ENCODE data around the gene CEP85L.

Gene CEP85L

GRCh38 chr6:118651282-118652050 lies at the start of gene CEP85L:
Gene CEP85L (minus strand): TSS chr6:118651591. CDS start chr6:118651269, 322 bp downstream.
- Histone ChIP-seq H3K27me3 (ENCODE audit: control insufficient read depth in 5 of 5, insufficient read depth in 4 of 5, low read length in 5 of 5) (no peaks in the 10 kb centered on the region), H3K4me1 (ENCODE audit: control insufficient read depth in 5 of 5, insufficient read depth in 5 of 5, low read length in 5 of 5) (peaks cover 0 to 24% (median 21%) of the 10 kb centered on the region in 5 donors), H3K27ac (ENCODE audit: low read depth, low read length) (peak within 1 kb of the TSS; percentile 90)

GRCh38 chr6:118700531-118700930 lies 49.1 kb upstream of the CEP85L start:
- Histone ChIP-seq H3K4me3 (ENCODE audit: low read depth in 1 of 5, low read length in 5 of 5) (no peak overlapping the region), H3K27ac (ENCODE audit: low read depth, low read length) (no peak overlapping the region)

More at GRCh38 chr6:118651282-118652050, at the start of gene CEP85L:
- no peaks in the 10 kb centered on the region for H3K9me3 ChIP-seq (ENCODE audit: control insufficient read depth in 5 of 5, low read length in 5 of 5)
- peak within 1 kb of the TSS; percentile 80 to 90 (median 84) for H3K4me3 ChIP-seq (ENCODE audit: low read depth in 1 of 5, low read length in 5 of 5)
- no peaks in the 10 kb centered on the region for H3K36me3 ChIP-seq (ENCODE audit: control insufficient read depth in 5 of 5, insufficient read depth in 5 of 5, low read length in 5 of 5)
- H3K9ac ChIP-seq (ENCODE audit: low read length in 5 of 5): peak within 1 kb of the TSS; percentile 20 to 92 (median 83)

GRCh38 chr6:118697554-118697953 lies 46.2 kb upstream of the CEP85L start:
- peaks cover 0 to 6% (median 0%) of the 10 kb centered on the region in 5 donors for H3K9me3 ChIP-seq (ENCODE audit: control insufficient read depth in 5 of 5, low read length in 5 of 5)
- H3K27me3 ChIP-seq (ENCODE audit: control insufficient read depth in 5 of 5, insufficient read depth in 4 of 5, low read length in 5 of 5): no peaks in the 10 kb centered on the region
- H3K27ac ChIP-seq (ENCODE audit: low read depth, low read length): no peak overlapping the region
- H3K4me3 ChIP-seq (ENCODE audit: low read depth in 1 of 5, low read length in 5 of 5): no peak overlapping the region
- no peaks in the 10 kb centered on the region for H3K36me3 ChIP-seq (ENCODE audit: control insufficient read depth in 5 of 5, insufficient read depth in 5 of 5, low read length in 5 of 5)
- H3K9ac ChIP-seq (ENCODE audit: low read length in 5 of 5): no peak overlapping the region
- no peaks in the 10 kb centered on the region for H3K4me1 ChIP-seq (ENCODE audit: control insufficient read depth in 5 of 5, insufficient read depth in 5 of 5, low read length in 5 of 5)

More at GRCh38 chr6:118700531-118700930, 49.1 kb upstream of the CEP85L start:
- peaks cover 0 to 6% (median 0%) of the 10 kb centered on the region in 5 donors for H3K9me3 ChIP-seq (ENCODE audit: control insufficient read depth in 5 of 5, low read length in 5 of 5)
- H3K36me3 ChIP-seq (ENCODE audit: control insufficient read depth in 5 of 5, insufficient read depth in 5 of 5, low read length in 5 of 5): no peaks in the 10 kb centered on the region
- H3K9ac ChIP-seq (ENCODE audit: low read length in 5 of 5): no peak overlapping the region
- H3K4me1 ChIP-seq (ENCODE audit: control insufficient read depth in 5 of 5, insufficient read depth in 5 of 5, low read length in 5 of 5): peaks cover 0 to 2% (median 0%) of the 10 kb centered on the region in 5 donors
- H3K27me3 ChIP-seq (ENCODE audit: control insufficient read depth in 5 of 5, insufficient read depth in 4 of 5, low read length in 5 of 5): no peaks in the 10 kb centered on the region

GRCh38 chr6:118696271-118696670 lies 44.9 kb upstream of the CEP85L start:
- Histone ChIP-seq H3K4me3 (ENCODE audit: low read depth in 1 of 5, low read length in 5 of 5) (no peak overlapping the region), H3K36me3 (ENCODE audit: control insufficient read depth in 5 of 5, insufficient read depth in 5 of 5, low read length in 5 of 5) (no peaks in the 10 kb centered on the region), H3K27ac (ENCODE audit: low read depth, low read length) (no peak overlapping the region), H3K4me1 (ENCODE audit: control insufficient read depth in 5 of 5, insufficient read depth in 5 of 5, low read length in 5 of 5) (no peaks in the 10 kb centered on the region), H3K9me3 (ENCODE audit: control insufficient read depth in 5 of 5, low read length in 5 of 5) (peaks cover 0 to 4% (median 0%) of the 10 kb centered on the region in 5 donors), H3K9ac (ENCODE audit: low read length in 5 of 5) (no peak overlapping the region), H3K27me3 (ENCODE audit: control insufficient read depth in 5 of 5, insufficient read depth in 4 of 5, low read length in 5 of 5) (no peaks in the 10 kb centered on the region)

- peaks cover 0 to 3% (median 0%) of the 10 kb centered on the region in 5 donors for H3K9me3 ChIP-seq (ENCODE audit: control insufficient read depth in 5 of 5, low read length in 5 of 5)
- H3K27me3 ChIP-seq (ENCODE audit: control insufficient read depth in 5 of 5, insufficient read depth in 4 of 5, low read length in 5 of 5): no peaks in the 10 kb centered on the region
- H3K36me3 ChIP-seq (ENCODE audit: control insufficient read depth in 5 of 5, insufficient read depth in 5 of 5, low read length in 5 of 5): no peaks in the 10 kb centered on the region
- no peak overlapping the region for H3K4me3 ChIP-seq (ENCODE audit: low read depth in 1 of 5, low read length in 5 of 5)
- H3K27ac ChIP-seq (ENCODE audit: low read depth, low read length): no peak overlapping the region
- H3K4me1 ChIP-seq (ENCODE audit: control insufficient read depth in 5 of 5, insufficient read depth in 5 of 5, low read length in 5 of 5): no peaks in the 10 kb centered on the region
- H3K9ac ChIP-seq (ENCODE audit: low read length in 5 of 5): no peak overlapping the region
Measured at GRCh38 chr6:118693562-118693961, 42.2 kb upstream of the CEP85L start.

- Histone ChIP-seq H3K36me3 (ENCODE audit: control insufficient read depth in 5 of 5, insufficient read depth in 5 of 5, low read length in 5 of 5) (no peaks in the 10 kb centered on the region), H3K4me1 (ENCODE audit: control insufficient read depth in 5 of 5, insufficient read depth in 5 of 5, low read length in 5 of 5) (no peaks in the 10 kb centered on the region), H3K4me3 (ENCODE audit: low read depth in 1 of 5, low read length in 5 of 5) (no peak overlapping the region), H3K27me3 (ENCODE audit: control insufficient read depth in 5 of 5, insufficient read depth in 4 of 5, low read length in 5 of 5) (no peaks in the 10 kb centered on the region), H3K9me3 (ENCODE audit: control insufficient read depth in 5 of 5, low read length in 5 of 5) (no peaks in the 10 kb centered on the region), H3K27ac (ENCODE audit: low read depth, low read length) (no peak overlapping the region), H3K9ac (ENCODE audit: low read length in 5 of 5) (no peak overlapping the region)
Measured at GRCh38 chr6:118685823-118686449, 34.5 kb upstream of the CEP85L start.

- Histone ChIP-seq H3K36me3 (ENCODE audit: control insufficient read depth in 5 of 5, insufficient read depth in 5 of 5, low read length in 5 of 5) (no peaks in the 10 kb centered on the region), H3K4me1 (ENCODE audit: control insufficient read depth in 5 of 5, insufficient read depth in 5 of 5, low read length in 5 of 5) (no peaks in the 10 kb centered on the region), H3K27ac (ENCODE audit: low read depth, low read length) (no peak overlapping the region), H3K9me3 (ENCODE audit: control insufficient read depth in 5 of 5, low read length in 5 of 5) (no peaks in the 10 kb centered on the region), H3K27me3 (ENCODE audit: control insufficient read depth in 5 of 5, insufficient read depth in 4 of 5, low read length in 5 of 5) (no peaks in the 10 kb centered on the region), H3K4me3 (ENCODE audit: low read depth in 1 of 5, low read length in 5 of 5) (no peak overlapping the region), H3K9ac (ENCODE audit: low read length in 5 of 5) (no peak overlapping the region)
Measured at GRCh38 chr6:118683881-118684872, 32.8 kb upstream of the CEP85L start.

GRCh38 chr6:118680452-118681095 lies 29.2 kb upstream of the CEP85L start:
- Histone ChIP-seq H3K36me3 (ENCODE audit: control insufficient read depth in 5 of 5, insufficient read depth in 5 of 5, low read length in 5 of 5) (no peaks in the 10 kb centered on the region), H3K4me3 (ENCODE audit: low read depth in 1 of 5, low read length in 5 of 5) (no peak overlapping the region), H3K27ac (ENCODE audit: low read depth, low read length) (no peak overlapping the region), H3K27me3 (ENCODE audit: control insufficient read depth in 5 of 5, insufficient read depth in 4 of 5, low read length in 5 of 5) (no peaks in the 10 kb centered on the region), H3K9me3 (ENCODE audit: control insufficient read depth in 5 of 5, low read length in 5 of 5) (no peaks in the 10 kb centered on the region), H3K4me1 (ENCODE audit: control insufficient read depth in 5 of 5, insufficient read depth in 5 of 5, low read length in 5 of 5) (no peaks in the 10 kb centered on the region), H3K9ac (ENCODE audit: low read length in 5 of 5) (no peak overlapping the region)

GRCh38 chr6:118679327-118679901 lies 28.0 kb upstream of the CEP85L start:
- H3K4me3 ChIP-seq (ENCODE audit: low read depth in 1 of 5, low read length in 5 of 5): no peak overlapping the region

More at GRCh38 chr6:118679327-118679901, 28.0 kb upstream of the CEP85L start:
- Histone ChIP-seq H3K36me3 (ENCODE audit: control insufficient read depth in 5 of 5, insufficient read depth in 5 of 5, low read length in 5 of 5) (no peaks in the 10 kb centered on the region), H3K9me3 (ENCODE audit: control insufficient read depth in 5 of 5, low read length in 5 of 5) (no peaks in the 10 kb centered on the region), H3K27ac (ENCODE audit: low read depth, low read length) (no peak overlapping the region), H3K4me1 (ENCODE audit: control insufficient read depth in 5 of 5, insufficient read depth in 5 of 5, low read length in 5 of 5) (no peaks in the 10 kb centered on the region), H3K9ac (ENCODE audit: low read length in 5 of 5) (no peak overlapping the region), H3K27me3 (ENCODE audit: control insufficient read depth in 5 of 5, insufficient read depth in 4 of 5, low read length in 5 of 5) (no peaks in the 10 kb centered on the region)
